Keratinocyte (primary cell): ENCODE results near the gene ARL6IP4.

Experiments
- EZH2 ChIP-seq: IDR thresholded peaks from one replicate; pipeline ENCODE4 v1.6.1; 2012; ENCODE audit warnings: inconsistent platforms, mild to moderate bottlenecking, low read length, moderate library complexity
- TF ChIP-seq, protein P1 (sequence below), 3 experiments: IDR thresholded peaks in 1 of 3; conservative IDR thresholded peaks in 1 of 3; optimal IDR thresholded peaks in 1 of 3; 2 replicates in 2 of 3; 3 replicates in 1 of 3; pipeline versions ENCODE3 to v1.5.1; 2011; ENCODE audit warnings: low read length in 3 of 3, mild to moderate bottlenecking in 3 of 3, moderate library complexity in 2 of 3, control low read depth in 1 of 3, inconsistent platforms in 1 of 3; ENCODE audit not compliant: insufficient read depth in 2 of 3; ENCODE audit errors: extremely low read depth in 1 of 3

DNA sequence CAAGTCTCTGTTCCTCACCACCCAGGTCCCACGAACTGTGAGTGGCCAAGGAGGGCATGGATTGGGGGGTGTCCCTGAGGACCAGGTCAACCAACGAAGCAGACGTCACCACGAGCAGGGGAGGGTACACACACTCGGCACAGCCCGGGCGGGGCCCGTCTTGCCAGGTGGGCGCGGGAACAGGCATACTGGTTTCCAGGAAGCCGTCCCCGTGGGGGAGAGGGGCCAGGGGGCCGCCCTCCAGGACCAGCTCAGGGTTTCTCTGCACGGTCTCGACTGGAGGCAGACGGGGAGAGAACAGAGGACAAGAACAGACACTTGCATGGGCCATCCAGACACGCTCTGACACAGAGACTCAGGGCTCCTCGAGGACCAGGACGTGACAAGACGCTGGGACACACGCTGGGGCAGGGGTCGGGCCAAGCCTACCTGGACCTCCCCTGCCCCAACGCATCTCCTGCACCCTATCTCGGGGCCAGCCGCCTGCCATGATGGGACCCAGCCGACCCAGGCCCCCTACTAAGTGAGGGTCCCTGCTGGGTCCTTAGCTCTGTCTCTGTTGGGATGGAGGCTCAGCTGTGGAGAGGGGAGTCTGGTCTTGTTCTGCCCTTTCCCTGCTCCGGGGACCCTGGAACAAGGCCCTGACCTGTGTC lies 11.3 kb downstream of the ARL6IP4 start:
- TF ChIP-seq, protein P1, sequence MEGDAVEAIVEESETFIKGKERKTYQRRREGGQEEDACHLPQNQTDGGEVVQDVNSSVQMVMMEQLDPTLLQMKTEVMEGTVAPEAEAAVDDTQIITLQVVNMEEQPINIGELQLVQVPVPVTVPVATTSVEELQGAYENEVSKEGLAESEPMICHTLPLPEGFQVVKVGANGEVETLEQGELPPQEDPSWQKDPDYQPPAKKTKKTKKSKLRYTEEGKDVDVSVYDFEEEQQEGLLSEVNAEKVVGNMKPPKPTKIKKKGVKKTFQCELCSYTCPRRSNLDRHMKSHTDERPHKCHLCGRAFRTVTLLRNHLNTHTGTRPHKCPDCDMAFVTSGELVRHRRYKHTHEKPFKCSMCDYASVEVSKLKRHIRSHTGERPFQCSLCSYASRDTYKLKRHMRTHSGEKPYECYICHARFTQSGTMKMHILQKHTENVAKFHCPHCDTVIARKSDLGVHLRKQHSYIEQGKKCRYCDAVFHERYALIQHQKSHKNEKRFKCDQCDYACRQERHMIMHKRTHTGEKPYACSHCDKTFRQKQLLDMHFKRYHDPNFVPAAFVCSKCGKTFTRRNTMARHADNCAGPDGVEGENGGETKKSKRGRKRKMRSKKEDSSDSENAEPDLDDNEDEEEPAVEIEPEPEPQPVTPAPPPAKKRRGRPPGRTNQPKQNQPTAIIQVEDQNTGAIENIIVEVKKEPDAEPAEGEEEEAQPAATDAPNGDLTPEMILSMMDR (optimal IDR thresholded peaks at IDR 0.05 in 1 of 3, IDR thresholded peaks at IDR 0.05 in 1 of 3, conservative IDR thresholded peaks at IDR 0.05 in 1 of 3; ENCODE audit: extremely low read depth in 1 of 3, insufficient read depth in 2 of 3, low read length in 3 of 3) = no peak
- TF ChIP-seq EZH2 = no peak
